Ishikawa (cell line): ENCODE data around the gene PYCR2.

ENCODE experiments used
- CEBPB ChIP-seq: IDR thresholded peaks from 2 replicates; pipeline ENCODE4 v1.6.1; 2012
- CREB1 ChIP-seq: IDR thresholded peaks from 2 replicates; pipeline ENCODE4 v1.6.1; 2012; ENCODE audit warnings: low read depth
- EGR1 ChIP-seq: IDR thresholded peaks from 2 replicates; pipeline ENCODE4 v1.6.1; 2012
- EP300 ChIP-seq: IDR thresholded peaks from 2 replicates; pipeline ENCODE4 v1.6.1; 2012; ENCODE audit warnings: borderline replicate concordance
- FOXM1 ChIP-seq: IDR thresholded peaks from 2 replicates; pipeline ENCODE4 v1.6.1; 2012; ENCODE audit warnings: low read depth, borderline replicate concordance
- MAX ChIP-seq: IDR thresholded peaks from 2 replicates; pipeline ENCODE4 v1.6.1; 2012
- NFIC ChIP-seq: IDR thresholded peaks from 2 replicates; pipeline ENCODE4 v1.6.1; 2012
- RAD21 ChIP-seq: IDR thresholded peaks from 2 replicates; pipeline ENCODE4 v1.6.1; 2012; ENCODE audit warnings: low read depth
- REST ChIP-seq: IDR thresholded peaks from 2 replicates; pipeline ENCODE4 v1.6.1; 2012; ENCODE audit warnings: low read depth, mild to moderate bottlenecking
- TAF1 ChIP-seq: IDR thresholded peaks from 2 replicates; pipeline ENCODE4 v1.6.1; 2012; ENCODE audit warnings: low read depth, mild to moderate bottlenecking
- TCF12 ChIP-seq: IDR thresholded peaks from 2 replicates; pipeline ENCODE4 v1.6.1; 2012; ENCODE audit warnings: low read depth
- TEAD4 ChIP-seq: IDR thresholded peaks from 2 replicates; pipeline ENCODE4 v1.6.1; 2012
- USF1 ChIP-seq: IDR thresholded peaks from 2 replicates; pipeline ENCODE4 v1.6.1; 2012
- YY1 ChIP-seq: IDR thresholded peaks from 2 replicates; pipeline ENCODE4 v1.6.1; 2012; ENCODE audit warnings: low read depth
- ZBTB7A ChIP-seq: IDR thresholded peaks from 2 replicates; pipeline ENCODE4 v1.6.1; 2012; ENCODE audit warnings: low read depth

PYCR2 gene

GRCh38 chr1:225944387-225944786, 20.3 kb upstream of the PYCR2 start:
- TF ChIP-seq TAF1 (no peak), CEBPB (no peak), CREB1 (no peak), TEAD4 (no peak), FOXM1 (no peak), MAX (no peak), REST (no peak), USF1 (no peak), RAD21 (no peak), EP300 (no peak), EGR1 (no peak), YY1 (no peak), ZBTB7A (no peak), TCF12 (no peak), NFIC (no peak)

- TF ChIP-seq ZBTB7A (no peak), CREB1 (no peak), EGR1 (no peak), YY1 (no peak), NFIC (no peak), TAF1 (no peak), RAD21 (no peak), MAX (no peak), TCF12 (no peak), TEAD4 (no peak), CEBPB (no peak)
These were observed 19.5 kb upstream of the PYCR2 start for GRCh38 chr1:225943582-225943981.

- TF ChIP-seq YY1 = no peak
- no peak for TF ChIP-seq CEBPB
These were observed 18.5 kb upstream of the PYCR2 start for GRCh38 chr1:225942574-225942973.

- no peak for TF ChIP-seq CREB1
- TF ChIP-seq EGR1 = no peak
- TF ChIP-seq ZBTB7A = no peak
- no peak for TF ChIP-seq TEAD4
- TF ChIP-seq FOXM1 = no peak
- no peak for TF ChIP-seq NFIC
- TF ChIP-seq TCF12 = no peak
- no peak for TF ChIP-seq MAX
These were observed 17.8 kb upstream of the PYCR2 start for GRCh38 chr1:225941942-225942222.

- TF ChIP-seq USF1 = peak; percentile 85
- no peak for TF ChIP-seq RAD21
- no peak for TF ChIP-seq CREB1
- 0 out of 2 replicates have a peak, but pooled peaks have one; percentile 11 for TF ChIP-seq TAF1
- TF ChIP-seq CEBPB = no peak
These were observed 17.3 kb upstream of the PYCR2 start, which contains the start of gene LEFTY2 for GRCh38 chr1:225941187-225941941. TSS of gene LEFTY2 (minus strand) at chr1:225941220. CDS start at chr1:225941140, 80 bp downstream.

- TF ChIP-seq USF1 = peak; percentile 74
- no peak for TF ChIP-seq TEAD4
- TF ChIP-seq CREB1 = no peak
- no peak for TF ChIP-seq REST
- peak; percentile 27; the same call in 1 of the 2 replicates for TF ChIP-seq TAF1
- peak; percentile 59 for TF ChIP-seq NFIC
- no peak for TF ChIP-seq RAD21
- TF ChIP-seq CEBPB = no peak
- no peak for TF ChIP-seq YY1
- TF ChIP-seq EGR1 = peak; percentile 62; the same call in 1 of the 2 replicates
- TF ChIP-seq EP300 = no peak
- peak; percentile 70 for TF ChIP-seq ZBTB7A
- TF ChIP-seq MAX = no peak
- TF ChIP-seq FOXM1 = no peak
- no peak for TF ChIP-seq TCF12
These were observed 16.5 kb upstream of the PYCR2 start for GRCh38 chr1:225940385-225941151.
